ENCODE results near the gene OR2L8.
A peak's percentile ranks its signal among the peaks of the same experiment; 100 is the strongest.

OR2L8 gene

GRCh38 chr1:247948558-247948957 lies at the start of gene OR2L8:
Gene OR2L8 (plus strand): TSS chr1:247948858. CDS start chr1:247948858, 0 bp downstream.
- DNase-seq: no peak

DNA sequence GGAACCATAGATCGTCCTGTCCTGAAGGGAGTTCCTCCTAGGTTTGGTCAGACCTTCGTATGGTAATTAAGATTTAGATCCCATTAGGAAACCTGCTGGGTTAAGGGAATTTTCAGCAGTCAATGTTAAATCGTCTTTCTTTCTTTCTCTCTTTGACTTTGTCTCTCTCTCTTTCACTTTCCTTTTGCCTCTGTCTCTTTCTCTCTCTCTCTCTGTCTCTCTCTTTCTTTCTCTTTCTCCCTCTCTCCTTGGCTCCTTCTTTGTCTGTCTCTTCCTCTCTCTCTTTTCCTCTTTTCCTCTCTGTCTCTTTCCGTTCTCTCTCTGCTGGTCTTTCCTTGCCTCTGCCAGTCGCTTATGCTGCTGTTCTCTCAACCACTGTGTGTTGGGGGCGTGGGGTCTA lies 44.5 kb upstream of the OR2L8 start:
- DNase-seq: no peak

GRCh38 chr1:247905181-247905580 lies 43.5 kb upstream of the OR2L8 start:
- no peak for DNase-seq

GRCh38 chr1:247905910-247906503 lies 42.7 kb upstream of the OR2L8 start:
- no peak for DNase-seq

DNA sequence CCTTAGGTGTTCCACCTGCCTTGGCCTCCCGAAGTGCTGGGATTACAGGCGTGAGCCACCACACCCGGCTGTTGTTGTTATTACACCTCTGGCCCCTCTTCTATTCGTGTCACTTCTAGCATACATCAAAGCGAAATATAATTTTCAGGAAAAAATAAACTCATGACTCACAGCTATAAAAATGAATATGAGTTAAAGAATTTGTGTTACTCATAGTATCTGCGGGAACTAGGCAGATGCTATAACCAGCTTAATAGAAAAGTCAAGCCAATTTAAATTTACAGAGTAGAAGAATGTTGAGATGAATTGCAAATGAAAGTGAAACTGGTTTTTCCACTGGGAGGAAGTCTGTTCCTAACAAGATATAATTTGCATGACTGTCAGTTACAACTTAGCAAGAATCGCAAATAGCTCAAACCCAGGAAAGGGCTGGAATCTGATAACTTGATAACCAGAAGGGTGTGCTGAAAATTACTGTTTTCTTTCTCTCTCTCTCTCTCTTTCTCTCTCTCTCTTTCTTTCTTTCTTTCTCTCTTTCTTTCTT lies 42.1 kb upstream of the OR2L8 start:
- DNase-seq: peak; percentile 3

DNA sequence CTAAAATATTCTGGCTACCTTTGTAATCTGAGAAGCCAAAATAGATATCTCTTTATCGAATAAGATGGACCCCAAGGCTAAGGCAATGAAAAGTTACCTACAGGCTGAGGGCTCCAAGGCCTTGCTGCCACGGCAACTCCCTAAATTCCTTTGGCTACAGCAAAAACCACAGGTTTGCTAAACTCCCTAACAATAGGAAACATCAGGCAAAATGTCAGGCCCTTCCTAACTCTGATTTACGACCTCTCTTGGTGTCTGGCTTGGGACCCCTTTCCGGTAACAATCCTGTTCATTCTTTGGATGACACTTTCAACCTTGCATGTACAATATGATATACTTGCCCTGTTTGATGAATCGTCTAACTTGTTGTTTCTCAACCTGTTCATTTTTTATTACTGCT lies 39.9 kb upstream of the OR2L8 start:
- DNase-seq: no peak

DNA sequence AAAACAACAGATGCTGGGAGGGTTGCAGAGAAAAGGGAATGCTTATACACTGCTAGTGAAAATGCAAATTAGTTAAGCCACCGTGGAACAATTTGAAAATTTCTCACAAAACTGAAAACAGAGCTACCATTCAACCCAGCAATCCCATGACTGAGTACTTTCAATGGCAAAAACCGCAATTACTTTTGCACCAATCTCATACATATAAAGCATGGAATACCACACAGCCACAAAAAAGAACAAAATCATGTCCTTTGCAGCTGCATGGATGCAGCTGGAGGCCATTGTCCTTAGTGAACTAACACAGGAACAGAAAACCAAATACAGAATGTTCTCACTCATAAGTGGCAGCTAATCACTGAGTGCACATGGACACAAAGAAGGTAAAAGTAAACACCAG lies 34.9 kb upstream of the OR2L8 start:
- DNase-seq: no peak

DNA sequence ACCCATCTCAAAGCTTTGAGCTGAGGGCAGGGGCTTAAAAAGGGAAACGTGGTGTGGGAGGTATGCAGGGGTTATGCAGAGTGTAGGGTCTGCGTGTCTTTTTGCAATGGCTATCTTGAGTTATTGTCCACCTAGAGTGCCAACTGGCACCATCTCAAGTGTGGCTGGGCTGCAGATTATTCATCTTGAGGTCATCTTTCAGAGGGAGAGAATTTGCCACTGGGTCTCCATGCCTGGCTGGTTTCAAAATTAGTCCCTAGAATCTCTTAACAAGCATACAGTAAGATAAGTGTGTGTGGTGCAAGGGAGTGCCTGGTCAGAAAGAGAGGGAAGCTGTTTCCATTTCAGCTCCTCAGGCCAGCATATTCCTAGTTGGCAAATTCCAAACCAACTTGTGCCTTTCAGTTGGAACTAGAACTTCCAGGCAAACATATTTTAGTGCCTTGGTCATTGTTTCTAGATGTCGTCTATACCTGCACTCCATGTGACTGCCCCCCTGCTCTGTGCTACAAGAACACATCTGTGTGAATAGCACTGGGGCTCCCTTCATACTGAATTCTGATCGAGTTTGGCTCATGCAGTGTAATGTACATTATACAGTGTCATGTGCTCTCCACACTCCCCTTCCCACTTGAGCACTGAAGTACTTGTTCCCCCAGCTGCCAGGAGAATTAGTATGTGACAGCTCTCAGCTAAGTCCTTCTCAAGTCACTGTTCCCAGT lies 33.6 kb upstream of the OR2L8 start:
- no peak for DNase-seq

- DNase-seq: no peak
Observed at GRCh38 chr1:247919952-247920351, 28.7 kb upstream of the OR2L8 start, which contains the start of gene OR2T8. Gene OR2T8 (plus strand): TSS chr1:247920252. CDS start chr1:247921018, 766 bp downstream.

DNA sequence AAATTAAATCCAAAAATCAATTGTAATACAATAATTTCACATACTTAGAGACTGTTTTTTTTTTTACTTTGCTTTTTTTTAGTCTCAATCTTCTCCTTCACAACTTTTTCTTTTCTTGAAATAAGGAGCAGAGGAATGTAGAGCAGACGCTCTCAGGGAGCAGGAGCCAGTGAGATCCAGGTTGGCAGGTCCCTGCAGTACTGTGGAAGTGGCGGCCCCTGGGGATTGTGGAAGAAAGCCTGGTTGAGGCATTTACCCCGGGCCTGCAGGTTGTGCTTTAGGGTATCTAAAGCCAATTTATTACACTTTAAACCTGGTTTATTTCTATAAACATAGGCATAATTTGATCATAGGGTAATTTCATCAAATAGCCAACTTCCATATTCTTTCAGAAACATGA lies 24.7 kb upstream of the OR2L8 start:
- no peak for DNase-seq

DNA sequence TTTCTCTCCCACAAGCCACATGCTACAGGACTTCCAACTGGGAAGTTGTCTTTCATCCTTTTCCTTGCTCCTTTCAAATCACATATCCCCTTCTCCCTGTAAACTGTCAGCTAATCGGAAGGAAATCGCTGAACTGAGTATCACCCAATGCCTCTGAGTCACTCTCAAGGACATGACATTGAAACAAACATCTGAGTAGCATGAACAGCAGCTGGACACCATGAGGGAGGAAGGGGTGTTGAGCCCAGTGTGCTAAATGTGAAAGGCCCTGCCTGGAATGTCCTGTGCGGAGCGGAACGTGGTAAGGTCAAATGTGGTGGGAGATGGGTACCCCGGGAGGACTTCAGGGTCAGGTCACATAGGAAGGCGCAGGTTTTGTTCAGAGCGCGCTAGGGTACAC lies 23.8 kb upstream of the OR2L8 start, which contains the start of gene OR2AJ1:
Gene OR2AJ1 (plus strand): TSS at position 22 of the 400 bp plus-strand sequence. CDS start 8,880 bp downstream, outside the sequence.
- no peak for DNase-seq

DNA sequence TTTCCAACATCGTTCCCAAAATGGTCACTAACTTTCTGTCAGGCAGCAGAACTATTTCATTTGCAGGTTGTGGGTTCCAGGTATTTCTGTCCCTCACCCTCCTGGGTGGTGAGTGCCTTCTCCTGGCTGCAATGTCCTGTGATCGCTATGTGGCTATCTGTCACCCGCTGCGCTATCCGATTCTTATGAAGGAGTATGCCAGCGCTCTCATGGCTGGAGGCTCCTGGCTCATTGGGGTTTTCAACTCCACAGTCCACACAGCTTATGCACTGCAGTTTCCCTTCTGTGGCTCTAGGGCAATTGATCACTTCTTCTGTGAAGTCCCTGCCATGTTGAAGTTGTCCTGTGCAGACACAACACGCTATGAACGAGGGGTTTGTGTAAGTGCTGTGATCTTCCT lies 14.7 kb upstream of the OR2L8 start:
- DNase-seq: no peak

GRCh38 chr1:247935781-247936180 lies 12.9 kb upstream of the OR2L8 start:
- DNase-seq: no peak

GRCh38 chr1:247936415-247936814 lies 12.2 kb upstream of the OR2L8 start:
- DNase-seq: no peak

- DNase-seq: peak; percentile 96
Observed at GRCh38 chr1:247936965-247937734, 11.5 kb upstream of the OR2L8 start.

DNA sequence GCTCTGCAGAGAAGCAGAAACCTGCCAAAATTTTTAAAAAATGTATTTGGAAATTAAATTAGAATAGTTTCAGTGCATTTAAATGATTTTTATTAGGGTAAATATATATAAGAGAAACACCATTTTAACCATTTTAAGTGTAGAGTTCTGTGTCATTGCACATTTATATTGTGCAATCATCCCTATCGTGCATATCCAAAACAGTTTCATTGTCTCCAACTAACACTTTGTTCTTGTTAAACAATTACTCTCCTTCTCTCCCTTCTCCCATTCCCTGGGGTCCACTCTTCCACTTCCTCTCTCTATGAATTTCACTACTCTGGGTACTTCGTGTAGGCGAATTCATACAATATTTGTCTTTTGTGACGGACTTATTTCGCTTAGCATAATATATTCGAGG lies 6.0 kb upstream of the OR2L8 start:
- DNase-seq: no peak

DNA sequence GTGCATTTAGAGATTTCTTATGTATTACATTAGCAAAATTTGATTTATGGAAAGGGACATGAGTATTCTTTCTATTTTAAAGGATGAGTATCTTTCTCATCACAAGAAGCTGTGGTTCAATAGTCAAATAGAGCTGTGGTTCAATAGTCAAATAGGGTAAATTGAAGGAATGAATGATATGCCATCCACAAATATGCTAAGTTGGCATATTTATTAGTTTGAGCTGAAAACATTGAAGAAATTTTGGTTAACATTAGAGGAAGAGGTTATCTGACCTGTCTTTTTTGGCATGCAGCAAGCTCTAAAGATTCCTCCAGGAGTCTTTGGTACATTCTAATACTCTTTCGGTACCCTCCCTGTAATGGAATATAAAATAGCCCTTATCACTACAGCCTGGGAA lies 4.8 kb downstream of the OR2L8 start:
- DNase-seq: no peak

GRCh38 chr1:247961791-247962190 lies 13.1 kb downstream of the OR2L8 start:
- no peak for DNase-seq

- peak; percentile 1 for DNase-seq
Observed at GRCh38 chr1:247962911-247963588, 14.4 kb downstream of the OR2L8 start.

- DNase-seq: no peak
Observed at GRCh38 chr1:247964933-247965332, 16.3 kb downstream of the OR2L8 start, which contains the start of gene OR2AK2. Gene OR2AK2 (plus strand): TSS chr1:247965233. CDS start chr1:247965377, 144 bp downstream.

DNA sequence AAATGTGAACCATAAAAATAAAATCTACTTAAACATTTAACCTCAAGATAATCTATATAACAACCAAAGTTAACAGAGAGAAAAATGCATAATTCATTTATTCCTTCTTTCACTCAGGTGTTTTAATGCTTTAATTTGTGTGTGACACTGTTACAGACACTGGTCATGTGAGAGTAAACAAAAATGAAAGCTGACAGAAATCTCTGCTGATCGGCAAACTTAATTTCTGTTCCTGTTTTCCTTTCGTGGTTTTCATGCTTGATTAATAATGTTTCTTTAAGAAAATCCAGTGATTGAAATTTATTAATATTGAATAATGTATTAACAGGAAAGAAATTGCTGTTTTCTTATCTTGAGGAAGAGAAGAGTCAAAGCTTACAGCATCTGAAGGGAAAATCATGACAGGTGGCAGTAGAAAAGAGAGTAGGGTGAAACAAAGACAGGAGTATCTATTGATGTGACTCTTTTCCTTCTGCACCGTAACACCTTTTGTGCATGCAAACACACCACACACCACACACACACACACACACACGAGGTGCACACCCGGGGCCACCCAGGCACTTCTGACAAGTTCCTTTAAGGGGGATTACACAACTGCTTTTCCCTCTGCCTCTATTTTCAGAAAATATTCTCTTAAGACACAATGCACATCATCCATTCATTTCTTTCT lies 18.0 kb downstream of the OR2L8 start:
- DNase-seq: no peak

DNA sequence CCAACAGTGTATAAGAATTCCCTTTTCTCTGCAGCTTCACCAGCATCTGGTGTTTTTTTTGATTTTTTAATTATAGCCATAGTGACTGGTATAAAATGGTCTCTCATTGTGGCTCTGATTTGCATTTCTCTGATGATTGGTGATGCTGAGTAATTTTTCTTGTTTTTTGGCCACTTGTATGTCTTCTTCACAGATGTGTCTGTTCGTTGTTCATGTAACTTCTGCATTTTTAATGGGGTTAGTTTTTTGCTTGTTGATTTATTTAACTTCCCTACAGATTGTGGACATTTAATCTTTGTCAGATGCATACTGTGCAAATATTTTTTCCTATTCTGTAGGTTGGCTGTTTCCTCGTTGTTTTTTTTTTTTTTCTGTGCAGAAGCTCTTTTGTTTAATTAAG lies 44.3 kb downstream of the OR2L8 start:
- DNase-seq: no peak
